ENCODE data around the gene OR1J2.
A peak's percentile ranks its signal among the peaks of the same experiment; 100 is the strongest.
"Not testable (repeated sequence)": the region's sequence is repeated elsewhere in the genome, so short reads cannot be mapped to it uniquely, and the experiment has no call there.

Gene OR1J2, protein sequence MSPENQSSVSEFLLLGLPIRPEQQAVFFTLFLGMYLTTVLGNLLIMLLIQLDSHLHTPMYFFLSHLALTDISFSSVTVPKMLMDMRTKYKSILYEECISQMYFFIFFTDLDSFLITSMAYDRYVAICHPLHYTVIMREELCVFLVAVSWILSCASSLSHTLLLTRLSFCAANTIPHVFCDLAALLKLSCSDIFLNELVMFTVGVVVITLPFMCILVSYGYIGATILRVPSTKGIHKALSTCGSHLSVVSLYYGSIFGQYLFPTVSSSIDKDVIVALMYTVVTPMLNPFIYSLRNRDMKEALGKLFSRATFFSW

DNA sequence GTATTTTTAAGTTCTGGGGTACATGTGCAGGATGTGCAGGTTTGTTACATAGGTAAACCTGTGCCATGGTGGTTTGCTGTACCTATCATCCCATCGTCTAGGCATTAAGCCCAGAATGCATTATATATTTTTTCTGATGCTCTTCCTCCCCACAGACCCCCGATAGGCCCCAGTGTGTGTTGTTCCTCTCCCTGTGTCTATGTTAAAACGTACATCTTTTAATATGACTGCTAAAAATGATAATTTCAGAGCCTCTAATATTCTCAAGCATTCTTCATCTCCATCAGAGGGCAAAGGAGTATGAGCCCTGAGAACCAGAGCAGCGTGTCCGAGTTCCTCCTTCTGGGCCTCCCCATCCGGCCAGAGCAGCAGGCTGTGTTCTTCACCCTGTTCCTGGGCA, at the start of gene OR1J2:
TSS of gene OR1J2 (plus strand) at position 301 of the 400 bp plus-strand sequence. CDS start at position 301, 0 bp downstream.
- no peak for DNase-seq (ENCODE audit: extremely low read depth in 1 of 2, low read depth in 1 of 2)

DNA sequence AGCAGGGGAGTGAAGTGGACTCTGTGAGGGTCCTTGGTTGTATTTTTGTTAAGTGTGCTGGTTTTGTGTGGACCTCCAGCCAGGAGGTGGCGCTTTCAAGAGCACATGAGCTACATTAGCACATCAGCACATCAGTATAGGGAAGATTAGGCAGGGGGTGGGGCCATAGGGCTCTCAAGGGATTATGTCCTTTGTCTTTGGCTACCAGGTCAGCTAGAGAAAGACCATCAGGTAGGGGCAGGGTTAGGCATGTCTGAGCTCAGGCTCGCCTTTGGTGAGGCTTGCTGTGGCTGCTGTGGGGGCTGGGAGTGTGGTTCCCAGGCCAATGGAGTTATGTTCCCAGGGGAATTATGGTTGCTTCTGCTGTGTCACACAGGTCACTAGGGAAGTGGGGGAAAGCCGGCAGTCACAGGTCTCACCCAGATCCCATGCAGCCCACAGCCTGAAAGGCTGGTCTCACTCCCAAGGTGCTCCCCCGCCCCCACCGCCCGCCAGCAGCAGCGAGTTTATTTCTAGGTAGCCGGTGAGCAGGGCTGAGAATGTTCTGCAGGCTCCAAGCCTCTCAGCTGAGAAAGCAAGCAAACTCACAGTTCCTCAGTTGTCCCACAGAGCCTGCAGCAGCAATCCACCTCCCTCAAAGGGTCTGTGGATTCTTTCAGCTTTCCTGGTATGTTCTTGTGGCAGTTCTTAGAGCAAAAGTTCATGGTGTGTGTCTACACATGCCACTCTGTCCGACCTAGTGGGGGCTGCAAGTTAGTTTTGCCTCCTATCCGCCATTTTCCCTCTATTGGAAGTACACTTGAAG, 46.6 kb upstream of the OR1J2 start:
- DNase-seq (ENCODE audit: extremely low read depth in 1 of 2, low read depth in 1 of 2) = no peak

DNA sequence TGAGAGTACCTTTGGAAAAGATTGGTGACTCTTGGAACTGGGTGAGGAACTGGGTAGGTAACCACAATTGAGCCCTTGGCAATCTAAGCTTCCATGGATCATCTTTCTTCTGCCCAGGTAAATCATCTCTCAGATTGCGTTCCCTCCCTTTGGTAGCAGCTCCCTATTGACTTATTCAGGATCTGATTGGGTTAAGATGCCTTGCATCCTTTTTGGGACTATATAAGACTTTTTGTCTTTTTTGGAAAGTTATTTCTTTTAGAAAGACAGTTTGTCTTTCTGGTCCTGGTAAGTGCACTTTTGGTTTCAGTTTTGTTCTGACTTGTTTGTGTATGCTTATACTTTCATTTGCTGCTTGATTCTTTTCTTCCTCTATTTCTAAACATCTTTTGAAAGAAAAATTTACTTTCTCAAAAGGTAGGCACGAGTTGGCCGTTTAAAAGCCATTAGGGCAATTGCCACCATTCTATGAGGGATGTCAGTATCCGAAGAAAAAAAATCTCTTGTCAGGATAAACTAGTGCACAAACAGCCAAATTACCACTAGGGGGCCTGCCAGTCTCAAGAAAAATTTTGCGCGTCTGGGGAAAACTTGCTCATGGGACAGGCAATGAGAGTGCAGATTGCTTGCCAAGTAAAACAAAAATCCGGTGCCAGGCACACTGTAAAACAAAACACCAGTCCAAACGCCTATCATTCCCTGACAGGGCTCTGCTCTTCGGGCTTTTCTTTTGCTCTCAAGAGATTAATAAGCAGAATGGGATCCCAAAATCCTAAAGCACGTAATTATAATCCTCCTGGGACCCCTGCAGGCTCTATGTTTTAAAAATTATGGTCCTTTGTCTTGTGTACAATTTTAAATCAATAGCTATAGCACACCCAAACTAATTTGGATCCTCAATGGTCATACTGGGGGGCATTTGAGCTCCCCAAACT, 45.7 kb upstream of the OR1J2 start:
- DNase-seq (ENCODE audit: extremely low read depth in 1 of 2, low read depth in 1 of 2) = peak; percentile 22 to 42

DNA sequence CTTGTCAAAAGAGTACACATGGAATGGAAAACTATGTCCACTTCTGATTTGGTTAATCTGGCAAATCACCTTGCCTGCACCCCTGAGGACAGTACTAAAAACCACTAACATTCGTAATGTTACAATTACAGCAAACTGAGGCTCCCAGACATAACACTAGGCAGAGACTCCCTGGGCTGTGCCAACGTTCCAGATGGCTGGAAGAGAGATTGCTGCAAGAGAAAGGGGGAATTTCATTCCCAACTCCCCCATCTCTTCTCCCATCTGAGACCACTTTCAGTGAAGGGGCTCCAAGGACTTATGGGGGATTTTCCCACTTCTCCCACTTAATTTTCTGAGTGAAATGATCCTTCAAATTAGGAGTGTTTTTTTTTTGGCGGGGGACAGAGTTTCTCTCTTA, 44.1 kb upstream of the OR1J2 start:
- DNase-seq (ENCODE audit: extremely low read depth in 1 of 2, low read depth in 1 of 2) = no peak

DNA sequence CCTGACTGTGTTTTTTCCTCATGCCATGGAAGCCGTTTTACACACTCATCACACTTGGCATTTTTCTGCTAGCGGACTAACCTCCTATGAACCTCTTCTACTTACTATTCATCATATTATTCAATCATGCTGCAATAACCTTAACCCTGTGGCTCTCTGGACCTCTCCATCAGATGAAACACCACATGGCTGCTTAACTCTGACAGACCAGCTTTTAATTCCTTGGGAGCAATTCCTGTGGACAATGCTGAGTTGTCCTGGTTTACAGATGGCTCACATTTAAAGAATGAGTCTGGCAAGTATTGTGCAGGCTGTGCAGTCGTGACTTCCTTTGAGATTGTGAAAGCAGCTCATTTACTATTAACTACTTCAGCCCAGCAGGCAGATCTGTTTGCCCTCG, 41.9 kb upstream of the OR1J2 start:
- DNase-seq (ENCODE audit: extremely low read depth in 1 of 2, low read depth in 1 of 2) = no peak

DNA sequence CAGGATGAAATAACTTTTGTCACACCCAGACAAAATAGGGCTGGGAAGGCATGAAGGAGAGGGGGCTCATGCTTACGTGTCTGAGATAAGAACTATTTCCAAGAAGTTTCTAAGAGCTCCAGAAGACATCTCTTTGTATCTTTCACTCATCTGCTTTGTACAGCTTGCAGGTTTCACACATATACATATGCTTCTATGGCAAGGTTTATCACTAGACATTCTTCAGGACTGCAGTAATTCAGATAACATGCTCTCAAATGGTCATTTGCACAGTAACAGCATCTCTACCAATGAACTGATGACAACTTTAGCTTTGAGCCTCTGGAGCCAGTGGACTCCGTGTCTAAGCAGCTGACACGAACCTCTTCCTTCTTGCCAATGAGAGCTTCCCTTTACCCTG, 36.0 kb upstream of the OR1J2 start:
- DNase-seq (ENCODE audit: extremely low read depth in 1 of 2, low read depth in 1 of 2) = no peak

DNA sequence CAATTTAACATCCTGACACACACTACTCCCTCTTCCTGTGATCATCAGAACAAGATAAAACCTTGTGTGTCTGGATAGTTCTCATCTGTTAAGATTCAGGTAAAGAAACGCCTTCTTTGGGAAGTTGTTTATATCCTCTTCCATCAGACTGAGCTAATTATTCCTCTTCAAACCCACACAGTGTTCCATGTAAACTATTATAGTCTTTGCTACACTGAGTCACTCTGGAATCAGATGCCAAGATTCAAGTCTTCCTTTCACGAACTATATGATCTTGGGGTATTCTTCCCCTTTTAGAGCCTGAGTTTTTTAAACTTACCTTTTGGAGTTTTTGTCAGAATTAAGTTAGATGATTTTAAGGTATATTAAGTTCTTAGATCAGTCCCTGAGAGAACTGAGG, 34.9 kb upstream of the OR1J2 start:
- no peak for DNase-seq (ENCODE audit: extremely low read depth in 1 of 2, low read depth in 1 of 2)

DNA sequence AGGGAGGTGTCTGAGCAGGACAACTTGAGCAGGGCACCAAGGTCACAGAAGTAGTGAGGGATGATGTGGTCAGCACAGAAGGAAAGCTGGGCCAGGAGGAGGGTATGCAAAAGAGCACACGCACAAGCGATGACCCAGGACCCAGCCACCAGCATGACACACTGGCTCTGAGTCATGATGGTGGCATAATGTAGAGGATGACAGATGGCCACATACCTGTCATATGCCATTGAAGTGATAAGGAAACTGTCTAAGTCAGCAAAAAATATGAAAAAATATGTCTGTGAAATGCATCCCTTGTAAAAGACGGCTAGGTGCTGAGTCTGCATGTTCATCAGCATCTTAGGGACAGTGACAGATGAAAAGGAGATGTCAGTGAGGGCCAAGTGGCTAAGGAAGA, 33.3 kb upstream of the OR1J2 start:
- no peak for DNase-seq (ENCODE audit: extremely low read depth in 1 of 2, low read depth in 1 of 2)

DNA sequence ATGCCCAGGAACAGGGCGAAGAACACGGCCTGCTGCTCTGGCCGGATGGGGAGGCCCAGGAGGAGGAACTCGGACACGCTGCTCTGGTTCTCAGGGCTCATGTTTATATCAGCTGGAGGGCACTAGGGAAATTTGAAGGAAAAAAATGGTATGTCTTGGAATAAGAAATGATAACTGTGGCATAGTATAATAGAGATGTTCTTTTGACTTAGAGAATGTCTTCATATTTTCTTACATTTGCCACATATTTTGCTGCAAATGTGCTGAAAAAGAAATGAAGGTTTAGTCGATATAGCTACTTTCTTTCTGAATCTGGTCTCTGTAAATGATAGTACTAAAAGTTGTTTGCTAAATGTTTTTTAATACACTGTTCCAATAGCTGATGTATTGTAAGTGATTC, 32.8 kb upstream of the OR1J2 start, which contains the start of gene OR1J1:
TSS of gene OR1J1 (minus strand) at position 101 of the 400 bp plus-strand sequence. CDS start at position 101, 0 bp downstream.
- DNase-seq (ENCODE audit: extremely low read depth in 1 of 2, low read depth in 1 of 2) = no peak

DNA sequence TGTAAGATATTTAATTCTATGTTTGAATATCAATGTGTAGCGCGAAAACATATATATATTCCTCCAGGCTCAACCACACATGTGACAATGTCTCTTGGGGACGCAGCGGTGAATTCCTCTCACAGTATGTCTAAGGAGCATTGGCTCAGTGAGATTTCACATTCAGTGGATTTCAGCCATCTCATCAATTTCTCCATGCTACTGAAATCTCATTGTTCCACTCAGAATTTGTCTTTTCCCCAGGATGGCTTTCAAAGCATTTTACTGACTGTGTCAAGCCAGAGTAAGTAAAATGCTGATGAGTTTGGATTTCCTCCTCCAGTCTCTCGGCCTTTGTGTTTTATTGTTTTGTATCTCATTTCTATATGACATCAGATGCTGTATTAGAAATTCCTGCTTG, 31.5 kb upstream of the OR1J2 start:
- no peak for DNase-seq (ENCODE audit: extremely low read depth in 1 of 2, low read depth in 1 of 2)

DNA sequence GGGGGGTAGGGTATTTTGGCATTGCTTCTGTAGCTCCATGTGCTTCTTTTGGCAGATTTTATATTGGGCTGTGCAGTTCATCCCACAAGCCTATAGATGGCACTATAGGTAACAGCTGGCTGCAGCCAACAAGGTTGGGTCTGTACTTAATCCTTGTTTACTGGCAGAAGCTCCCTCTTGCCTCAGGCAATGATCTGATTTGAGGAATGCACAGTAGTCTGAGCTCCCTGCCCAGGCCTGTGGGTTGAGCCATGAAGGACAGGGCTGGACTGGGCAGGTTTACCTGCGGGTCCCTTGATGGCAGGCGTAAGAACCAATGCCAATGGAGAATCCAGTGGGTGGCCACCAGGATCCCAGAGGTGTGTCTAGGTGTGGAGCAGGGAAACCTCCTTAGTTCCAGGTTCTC, 11.7 kb upstream of the OR1J2 start:
- DNase-seq (ENCODE audit: extremely low read depth in 1 of 2, low read depth in 1 of 2) = no peak

DNA sequence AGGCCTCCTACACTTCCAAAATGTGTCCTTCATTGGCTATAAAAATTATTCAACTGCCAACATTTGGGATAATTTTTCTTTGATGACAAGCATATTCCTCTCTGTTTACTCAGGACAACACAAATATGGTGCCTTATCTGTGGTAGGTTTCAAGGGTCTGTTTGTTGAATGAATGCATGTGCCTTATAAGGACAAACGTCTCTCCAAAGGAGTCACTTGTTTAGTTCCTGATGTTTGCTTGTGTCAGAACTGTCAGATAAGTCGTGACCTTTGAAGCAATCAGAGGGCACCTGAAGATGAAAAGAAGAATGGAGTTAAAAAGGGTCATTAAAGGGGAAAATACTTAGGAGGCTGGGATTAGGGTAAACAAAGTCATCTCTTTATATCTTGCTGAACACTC, 3.6 kb upstream of the OR1J2 start:
- no peak for DNase-seq (ENCODE audit: extremely low read depth in 1 of 2, low read depth in 1 of 2)

DNA sequence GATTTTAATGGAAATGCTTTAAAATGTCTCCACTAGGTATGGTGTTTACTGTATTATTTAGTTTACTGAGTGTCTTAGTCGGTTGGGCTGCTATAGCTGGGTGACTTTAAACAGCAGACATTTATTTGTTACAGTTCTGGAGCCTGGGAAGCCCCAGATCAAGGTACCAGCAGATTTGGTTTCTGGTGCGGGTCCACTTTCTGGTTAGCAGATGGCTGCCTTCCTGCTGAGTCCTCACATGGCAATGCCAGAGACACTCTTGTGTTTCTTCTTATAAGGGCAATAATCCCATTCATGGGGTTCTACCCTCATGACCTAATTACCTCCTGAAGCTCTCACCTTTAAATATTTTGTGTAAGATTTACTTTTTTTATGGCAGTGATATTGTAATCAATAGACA, 7.6 kb downstream of the OR1J2 start:
- no peak for DNase-seq (ENCODE audit: extremely low read depth in 1 of 2, low read depth in 1 of 2)

DNA sequence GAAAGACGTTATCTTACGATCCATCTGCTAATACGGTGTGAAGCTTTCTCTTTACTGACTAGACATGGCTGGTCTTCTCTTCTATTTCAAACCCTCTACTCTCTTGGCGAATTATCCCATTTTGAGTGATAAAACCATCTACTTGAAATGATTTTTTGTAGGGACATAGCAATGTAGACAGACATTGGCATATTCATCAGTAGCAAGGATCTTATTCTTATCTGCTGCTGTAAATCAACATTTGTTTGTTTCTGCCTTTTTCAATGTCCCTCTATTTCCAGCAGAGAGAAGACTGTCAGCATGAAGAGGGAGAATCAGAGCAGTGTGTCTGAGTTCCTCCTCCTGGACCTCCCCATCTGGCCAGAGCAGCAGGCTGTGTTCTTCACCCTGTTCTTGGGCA, 8.2 kb downstream of the OR1J2 start, which contains the start of gene OR1J4:
TSS of gene OR1J4 (plus strand) at position 301 of the 400 bp plus-strand sequence. CDS start at position 301, 0 bp downstream.
- no peak for DNase-seq (ENCODE audit: extremely low read depth in 1 of 2, low read depth in 1 of 2)

DNA sequence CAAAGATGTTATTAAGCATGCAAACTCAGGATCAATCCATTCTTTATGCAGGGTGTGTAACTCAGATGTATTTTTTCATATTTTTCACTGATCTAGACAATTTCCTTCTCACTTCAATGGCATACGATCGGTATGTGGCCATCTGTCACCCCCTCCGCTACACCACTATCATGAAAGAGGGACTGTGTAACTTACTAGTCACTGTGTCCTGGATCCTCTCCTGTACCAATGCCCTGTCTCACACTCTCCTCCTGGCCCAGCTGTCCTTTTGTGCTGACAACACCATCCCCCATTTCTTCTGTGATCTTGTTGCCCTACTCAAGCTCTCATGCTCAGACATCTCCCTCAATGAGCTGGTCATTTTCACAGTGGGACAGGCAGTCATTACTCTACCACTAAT, 8.8 kb downstream of the OR1J2 start:
- DNase-seq (ENCODE audit: extremely low read depth in 1 of 2, low read depth in 1 of 2) = no peak

DNA sequence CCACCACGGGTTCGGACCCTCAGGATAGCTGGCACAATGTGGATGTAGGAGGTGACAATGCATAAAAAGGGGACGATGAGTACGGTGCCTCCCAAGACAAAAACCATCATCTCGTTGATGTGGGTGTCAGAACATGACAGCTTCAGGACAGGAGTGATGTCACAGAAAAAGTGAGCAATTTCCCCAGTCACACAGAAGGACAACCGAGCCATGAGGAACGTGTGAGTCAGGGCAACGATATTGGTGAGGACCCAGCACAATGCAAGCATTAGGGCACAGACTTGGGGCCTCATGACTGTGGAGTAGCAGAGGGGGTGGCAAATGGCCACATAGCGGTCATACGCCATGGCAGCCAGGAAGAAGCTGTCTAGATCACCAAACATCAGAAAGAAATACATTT, 16.0 kb downstream of the OR1J2 start:
- peak in 1 of 2 donors; percentile 21 for DNase-seq (ENCODE audit: extremely low read depth in 1 of 2, low read depth in 1 of 2)

DNA sequence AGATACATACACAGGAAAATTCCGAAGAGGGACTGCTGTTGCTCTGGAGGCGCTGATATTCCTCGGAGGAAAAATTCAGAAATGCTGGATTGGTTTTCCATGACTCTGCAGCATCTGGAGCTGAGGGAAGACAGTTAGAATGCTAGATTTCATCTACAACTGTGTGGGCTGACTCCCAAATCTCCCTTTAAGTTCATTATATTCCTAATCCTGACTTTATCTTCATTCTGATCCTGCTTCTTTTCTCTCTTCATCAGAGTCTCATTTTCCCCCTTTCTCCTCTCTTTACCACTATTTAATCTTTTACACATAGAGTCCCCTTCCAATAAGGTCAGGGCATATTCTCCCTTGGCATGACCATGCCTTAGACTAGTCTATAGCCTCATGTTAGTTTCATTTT, 16.6 kb downstream of the OR1J2 start, which contains the start of gene OR1N1:
TSS of gene OR1N1 (minus strand) at position 101 of the 400 bp plus-strand sequence. CDS start at position 101, 0 bp downstream.
- DNase-seq (ENCODE audit: extremely low read depth in 1 of 2, low read depth in 1 of 2) = no peak

DNA sequence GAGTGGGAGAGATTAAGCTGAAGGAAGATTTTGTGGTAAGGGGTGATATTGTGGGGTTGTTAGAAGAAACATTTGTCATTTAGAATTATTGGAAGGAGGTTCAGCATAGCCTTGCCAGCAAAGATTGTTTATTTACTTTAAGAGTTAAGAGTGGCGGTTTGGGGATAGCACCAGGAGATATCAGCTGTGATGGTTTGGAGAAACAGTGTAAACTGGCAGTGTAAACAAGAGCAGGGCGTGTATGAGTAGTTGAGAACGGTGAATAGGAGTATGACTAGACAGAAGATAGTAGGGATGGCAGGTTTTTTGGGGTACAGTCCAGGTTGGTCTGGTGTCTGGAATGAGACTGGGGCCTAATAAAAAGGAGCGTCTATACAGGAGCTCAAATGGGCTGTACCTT, 20.6 kb downstream of the OR1J2 start:
- not testable (repeated sequence) for DNase-seq (ENCODE audit: extremely low read depth in 1 of 2, low read depth in 1 of 2)

DNA sequence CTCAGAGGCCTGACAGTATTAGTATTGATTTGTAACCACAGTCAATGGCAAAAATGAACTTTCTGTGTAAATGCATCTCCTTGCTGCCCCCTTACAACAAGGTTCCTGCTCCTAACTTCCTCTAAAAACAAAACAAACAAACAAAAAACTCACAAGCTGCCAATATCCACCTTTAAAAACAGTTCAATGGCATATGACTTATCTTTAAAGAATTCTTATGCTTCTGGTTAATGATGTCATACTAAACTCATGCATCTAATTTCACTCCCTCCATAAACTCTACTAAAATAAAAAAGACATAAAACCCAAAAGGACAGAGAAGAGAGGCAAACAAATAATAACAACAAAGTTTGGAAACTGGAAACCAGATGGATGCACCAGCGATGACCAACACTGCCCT, 25.5 kb downstream of the OR1J2 start:
- no peak for DNase-seq (ENCODE audit: extremely low read depth in 1 of 2, low read depth in 1 of 2)

DNA sequence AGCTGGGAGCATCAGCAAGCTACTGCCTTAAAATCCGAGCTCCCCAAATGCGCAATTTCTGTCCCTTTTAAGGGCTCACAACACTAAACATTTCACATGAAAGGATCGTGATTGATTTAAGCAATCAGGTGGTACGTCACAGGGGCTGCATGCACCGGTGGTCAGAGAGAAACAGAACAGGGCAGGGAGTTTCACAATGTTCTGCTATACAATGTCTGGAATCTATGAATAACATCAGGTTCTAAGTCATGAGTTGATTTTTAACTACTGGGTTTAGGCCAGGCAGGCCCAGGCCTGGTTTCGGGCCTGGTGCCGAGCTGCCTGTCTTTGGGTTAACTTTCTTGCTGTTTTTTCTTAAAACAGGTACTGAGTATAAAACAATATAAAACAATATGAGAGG, 26.5 kb downstream of the OR1J2 start:
- DNase-seq (ENCODE audit: extremely low read depth in 1 of 2, low read depth in 1 of 2) = not testable (repeated sequence)

DNA sequence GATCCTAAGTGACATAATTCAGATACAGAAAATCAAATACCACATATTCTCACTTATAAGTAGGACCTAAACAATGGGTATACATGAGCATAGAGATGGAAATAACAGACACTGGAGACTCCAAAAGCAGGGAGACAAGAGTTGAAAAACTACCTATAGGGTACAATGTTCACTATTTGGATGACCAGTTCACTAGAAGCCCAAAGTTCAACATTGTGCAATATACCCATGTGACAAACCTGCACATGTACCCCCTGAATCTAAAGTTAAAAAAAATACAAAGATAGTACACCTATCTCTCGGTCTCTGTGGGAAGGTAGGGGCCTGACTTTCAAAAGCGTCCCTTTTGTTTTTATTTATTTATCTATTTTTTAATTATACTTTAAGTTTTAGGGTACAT, 28.2 kb downstream of the OR1J2 start:
- no peak for DNase-seq (ENCODE audit: extremely low read depth in 1 of 2, low read depth in 1 of 2)
